OCI-LY3 (cell line): ENCODE measurements around the gene TMPRSS11B.

Experiments
- H2AFZ ChIP-seq: fragments of 200-600, 300-600 bp; shearing (Covaris generic); 2 replicates; pipeline ENCODE4 v1.6.0; 2014; ENCODE audit warnings: antibody characterized with exemption, low read depth, low read length
- H3K27ac ChIP-seq: fragments of 200-600, 300-600 bp; sonication (generic); 2 replicates; pipeline ENCODE4 v1.5.1; 2014; ENCODE audit warnings: mild to moderate bottlenecking, low read length, moderate library complexity, mixed read lengths
- H3K27me3 ChIP-seq: fragments of 200-600, 300-600 bp; sonication (generic); 2 replicates; pipeline ENCODE4 v1.6.1; 2014; ENCODE audit warnings: low read depth, low read length, mixed read lengths
- H3K36me3 ChIP-seq: fragments of 200-600, 300-600 bp; sonication (generic); replicated peaks from 2 replicates; pipeline ENCODE3; 2014; ENCODE audit warnings: low read depth, low read length, mixed read lengths
- H3K4me1 ChIP-seq: fragments of 300-600, 200-600 bp; sonication (generic); 2 replicates; pipeline ENCODE4 v1.6.1; 2014; ENCODE audit warnings: low read length, mixed read lengths
- H3K4me2 ChIP-seq: fragments of 200-600, 300-600 bp; sonication (generic); 2 replicates; pipeline ENCODE4 v1.6.1; 2014; ENCODE audit warnings: low read length, mixed read lengths
- H3K4me3 ChIP-seq: fragments of 300-600, 200-600 bp; sonication (generic); 2 replicates; pipeline ENCODE4 v1.5.1; 2014; ENCODE audit warnings: antibody characterized with exemption, mild to moderate bottlenecking, low read length, moderate library complexity
- H3K79me2 ChIP-seq: fragments of 300-600, 200-600 bp; shearing (Covaris generic); 2 replicates; pipeline ENCODE4 v1.6.1; 2014; ENCODE audit warnings: mild to moderate bottlenecking, low read length, mixed read lengths
- H3K9ac ChIP-seq: fragments of 300-600, 200-600 bp; shearing (Covaris generic); 2 replicates; pipeline ENCODE4 v1.6.0; 2014; ENCODE audit warnings: mild to moderate bottlenecking, low read length, moderate library complexity
- H3K9me3 ChIP-seq: fragments of 200-600, 300-600 bp; shearing (Covaris generic); 2 replicates; pipeline ENCODE4 v1.6.1; 2014; ENCODE audit warnings: low read length, mixed read lengths; ENCODE audit not compliant: insufficient read depth
- H4K20me1 ChIP-seq: fragments of 200-600, 300-600 bp; sonication (generic); 2 replicates; pipeline ENCODE4 v1.6.1; 2016; ENCODE audit warnings: low read length, mixed read lengths; ENCODE audit not compliant: insufficient read depth
- EZH2phosphoT487 ChIP-seq: fragments of 200-600 bp; shearing (Covaris generic); IDR thresholded peaks from 2 replicates; pipeline ENCODE4 v1.6.1; 2018; ENCODE audit warnings: antibody characterized with exemption, mixed run types, low read depth
- TF ChIP-seq, protein P1 (sequence below): fragments of 200-600, 300-600 bp; sonication (generic); IDR thresholded peaks from 2 replicates; pipeline ENCODE4 v1.5.1; 2014; ENCODE audit warnings: antibody characterized with exemption, low read length, low read depth

The TMPRSS11B gene

GRCh38 chr4:68187145-68187544 is 58.3 kb downstream of the TMPRSS11B start:
- no peaks in the 10 kb centered on the region for H3K36me3 ChIP-seq
- no peak overlapping the region for H3K9ac ChIP-seq
- no peak overlapping the region for H3K27ac ChIP-seq
- no peaks in the 10 kb centered on the region for H3K79me2 ChIP-seq
- H4K20me1 ChIP-seq: no peaks in the 10 kb centered on the region
- H2AFZ ChIP-seq: no peak overlapping the region
- H3K4me2 ChIP-seq: no peak overlapping the region
- no peak overlapping the region for H3K4me3 ChIP-seq
- TF ChIP-seq, protein P1, sequence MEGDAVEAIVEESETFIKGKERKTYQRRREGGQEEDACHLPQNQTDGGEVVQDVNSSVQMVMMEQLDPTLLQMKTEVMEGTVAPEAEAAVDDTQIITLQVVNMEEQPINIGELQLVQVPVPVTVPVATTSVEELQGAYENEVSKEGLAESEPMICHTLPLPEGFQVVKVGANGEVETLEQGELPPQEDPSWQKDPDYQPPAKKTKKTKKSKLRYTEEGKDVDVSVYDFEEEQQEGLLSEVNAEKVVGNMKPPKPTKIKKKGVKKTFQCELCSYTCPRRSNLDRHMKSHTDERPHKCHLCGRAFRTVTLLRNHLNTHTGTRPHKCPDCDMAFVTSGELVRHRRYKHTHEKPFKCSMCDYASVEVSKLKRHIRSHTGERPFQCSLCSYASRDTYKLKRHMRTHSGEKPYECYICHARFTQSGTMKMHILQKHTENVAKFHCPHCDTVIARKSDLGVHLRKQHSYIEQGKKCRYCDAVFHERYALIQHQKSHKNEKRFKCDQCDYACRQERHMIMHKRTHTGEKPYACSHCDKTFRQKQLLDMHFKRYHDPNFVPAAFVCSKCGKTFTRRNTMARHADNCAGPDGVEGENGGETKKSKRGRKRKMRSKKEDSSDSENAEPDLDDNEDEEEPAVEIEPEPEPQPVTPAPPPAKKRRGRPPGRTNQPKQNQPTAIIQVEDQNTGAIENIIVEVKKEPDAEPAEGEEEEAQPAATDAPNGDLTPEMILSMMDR: no peak
- TF ChIP-seq EZH2phosphoT487: no peak
- H3K9me3 ChIP-seq: no peaks in the 10 kb centered on the region
- H3K27me3 ChIP-seq: no peaks in the 10 kb centered on the region
- H3K4me1 ChIP-seq: no peaks in the 10 kb centered on the region

DNA sequence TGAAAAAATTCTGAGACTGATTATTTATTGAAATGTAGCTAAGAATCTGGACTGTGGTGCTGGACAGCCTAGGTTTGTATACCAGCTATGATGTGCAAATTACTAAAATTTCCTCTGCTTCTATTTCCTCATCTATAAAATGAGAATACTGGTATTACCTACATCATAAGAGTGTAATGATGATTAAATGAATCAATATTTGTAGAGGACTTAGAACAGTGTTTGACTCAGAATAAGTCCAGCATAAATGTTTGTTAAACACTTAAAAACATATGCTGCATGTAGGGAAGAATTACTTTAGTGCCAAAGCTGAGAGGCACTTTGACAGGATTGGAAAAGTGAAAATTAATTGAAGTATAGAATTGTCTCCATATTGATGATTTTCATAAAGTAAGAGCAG is 60.6 kb downstream of the TMPRSS11B start:
- H3K4me3 ChIP-seq: no peak overlapping the region
- H3K4me1 ChIP-seq: no peaks in the 10 kb centered on the region
- H3K27me3 ChIP-seq: no peaks in the 10 kb centered on the region
- H3K79me2 ChIP-seq: no peaks in the 10 kb centered on the region
- H4K20me1 ChIP-seq: no peaks in the 10 kb centered on the region
- no peak overlapping the region for H3K27ac ChIP-seq
- H3K4me2 ChIP-seq: no peak overlapping the region
- H3K9me3 ChIP-seq: no peaks in the 10 kb centered on the region
- H2AFZ ChIP-seq: no peak overlapping the region
- no peak for TF ChIP-seq EZH2phosphoT487
- H3K9ac ChIP-seq: no peak overlapping the region
- no peaks in the 10 kb centered on the region for H3K36me3 ChIP-seq

DNA sequence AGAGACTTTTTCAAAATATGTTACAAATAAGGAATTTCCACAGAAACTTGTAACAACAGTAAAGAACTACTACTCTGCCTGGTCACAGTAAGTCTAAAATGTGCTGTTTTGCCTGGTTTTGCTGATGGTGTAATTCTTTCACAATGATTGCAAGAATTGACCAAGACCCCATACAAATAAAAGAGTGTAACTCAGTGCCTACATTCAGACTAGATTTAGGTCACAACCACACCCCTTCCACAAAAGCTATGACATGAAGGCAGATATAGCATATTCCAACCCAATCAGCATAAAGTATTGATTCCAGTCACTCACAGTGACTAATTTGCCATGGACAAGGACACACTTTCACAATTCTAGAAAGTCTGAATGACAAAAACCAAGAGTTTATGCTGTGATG is 62.1 kb downstream of the TMPRSS11B start:
- H3K36me3 ChIP-seq: no peaks in the 10 kb centered on the region
- no peaks in the 10 kb centered on the region for H3K9me3 ChIP-seq
- no peak overlapping the region for H3K4me3 ChIP-seq
- no peaks in the 10 kb centered on the region for H3K4me1 ChIP-seq
- H3K79me2 ChIP-seq: no peaks in the 10 kb centered on the region
- no peak overlapping the region for H2AFZ ChIP-seq
- no peaks in the 10 kb centered on the region for H3K27me3 ChIP-seq
- TF ChIP-seq EZH2phosphoT487: no peak
- TF ChIP-seq, protein P1: no peak
- H3K27ac ChIP-seq: no peak overlapping the region
- H3K4me2 ChIP-seq: no peak overlapping the region
- H3K9ac ChIP-seq: no peak overlapping the region
- no peaks in the 10 kb centered on the region for H4K20me1 ChIP-seq

DNA sequence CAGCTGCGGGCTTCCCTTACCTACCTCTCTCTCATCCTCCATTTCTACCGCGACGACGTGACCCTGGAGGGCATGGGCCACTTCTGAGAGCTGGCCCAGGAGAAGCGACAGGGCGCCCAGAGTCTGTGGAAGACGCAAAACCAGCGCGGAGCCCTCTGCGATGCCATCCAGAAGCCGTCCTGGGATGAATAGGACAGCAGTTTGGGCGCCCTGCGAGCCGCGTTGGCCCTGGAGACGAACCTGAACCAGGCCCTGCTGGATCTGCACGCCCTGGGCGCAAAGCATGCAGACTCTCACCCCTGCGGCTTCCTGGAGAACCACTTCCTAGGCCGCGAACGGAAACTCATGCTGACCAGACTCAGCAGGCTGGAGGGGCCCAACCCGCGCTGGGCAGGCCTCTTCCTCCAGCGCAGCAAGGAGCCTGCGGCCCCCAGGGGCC is 63.1 kb downstream of the TMPRSS11B start:
- Histone ChIP-seq H3K4me2 (no peak overlapping the region), H3K9me3 (no peaks in the 10 kb centered on the region), H3K4me3 (no peak overlapping the region), H3K4me1 (no peaks in the 10 kb centered on the region), H4K20me1 (no peaks in the 10 kb centered on the region), H3K79me2 (no peaks in the 10 kb centered on the region), H3K9ac (no peak overlapping the region), H2AFZ (no peak overlapping the region), H3K27me3 (no peaks in the 10 kb centered on the region), H3K36me3 (no peaks in the 10 kb centered on the region), H3K27ac (no peak overlapping the region)
- no peak for TF ChIP-seq EZH2phosphoT487
- TF ChIP-seq, protein P1: no peak
